AG10803 (cell line): ENCODE measurements around the gene OCA2.

Experiments used
- DNase-seq: peaks from one replicate; pipeline ENCODE4 v3.0.0; 2010; ENCODE audit warnings: low read depth
- H3K4me3 ChIP-seq: 2 replicates; pipeline ENCODE4 v1.5.1; 2011; ENCODE audit warnings: mild to moderate bottlenecking, low read length, control low read depth
- TF ChIP-seq, protein P1 (sequence below): conservative IDR thresholded peaks from 2 replicates; pipeline ENCODE4 v1.5.1; 2011; ENCODE audit warnings: mild to moderate bottlenecking, low read length, control low read depth, inconsistent platforms

Gene OCA2

DNA sequence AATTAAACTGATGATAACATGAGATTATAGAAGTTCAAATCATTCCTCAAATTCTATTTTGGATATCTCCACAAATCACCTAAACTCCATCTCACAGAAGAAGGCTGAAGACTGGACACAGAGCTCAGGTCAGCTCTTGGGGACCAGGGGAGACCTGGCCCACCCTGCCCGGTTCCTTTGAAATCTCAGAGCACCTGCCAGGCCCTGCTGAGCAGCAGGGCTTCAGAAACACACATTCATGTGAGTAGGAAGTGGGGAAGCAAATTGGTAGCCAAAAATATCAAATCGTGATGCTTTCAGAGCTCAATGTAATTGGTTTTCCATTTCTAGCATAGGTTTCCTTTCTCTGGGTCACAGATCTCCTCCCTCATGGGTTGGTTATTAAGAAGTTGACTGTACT, 76.2 kb downstream of the OCA2 start:
- DNase-seq, result no peak
- H3K4me3 ChIP-seq, result no peak overlapping the region
- TF ChIP-seq, protein P1, sequence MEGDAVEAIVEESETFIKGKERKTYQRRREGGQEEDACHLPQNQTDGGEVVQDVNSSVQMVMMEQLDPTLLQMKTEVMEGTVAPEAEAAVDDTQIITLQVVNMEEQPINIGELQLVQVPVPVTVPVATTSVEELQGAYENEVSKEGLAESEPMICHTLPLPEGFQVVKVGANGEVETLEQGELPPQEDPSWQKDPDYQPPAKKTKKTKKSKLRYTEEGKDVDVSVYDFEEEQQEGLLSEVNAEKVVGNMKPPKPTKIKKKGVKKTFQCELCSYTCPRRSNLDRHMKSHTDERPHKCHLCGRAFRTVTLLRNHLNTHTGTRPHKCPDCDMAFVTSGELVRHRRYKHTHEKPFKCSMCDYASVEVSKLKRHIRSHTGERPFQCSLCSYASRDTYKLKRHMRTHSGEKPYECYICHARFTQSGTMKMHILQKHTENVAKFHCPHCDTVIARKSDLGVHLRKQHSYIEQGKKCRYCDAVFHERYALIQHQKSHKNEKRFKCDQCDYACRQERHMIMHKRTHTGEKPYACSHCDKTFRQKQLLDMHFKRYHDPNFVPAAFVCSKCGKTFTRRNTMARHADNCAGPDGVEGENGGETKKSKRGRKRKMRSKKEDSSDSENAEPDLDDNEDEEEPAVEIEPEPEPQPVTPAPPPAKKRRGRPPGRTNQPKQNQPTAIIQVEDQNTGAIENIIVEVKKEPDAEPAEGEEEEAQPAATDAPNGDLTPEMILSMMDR, result no peak

DNA sequence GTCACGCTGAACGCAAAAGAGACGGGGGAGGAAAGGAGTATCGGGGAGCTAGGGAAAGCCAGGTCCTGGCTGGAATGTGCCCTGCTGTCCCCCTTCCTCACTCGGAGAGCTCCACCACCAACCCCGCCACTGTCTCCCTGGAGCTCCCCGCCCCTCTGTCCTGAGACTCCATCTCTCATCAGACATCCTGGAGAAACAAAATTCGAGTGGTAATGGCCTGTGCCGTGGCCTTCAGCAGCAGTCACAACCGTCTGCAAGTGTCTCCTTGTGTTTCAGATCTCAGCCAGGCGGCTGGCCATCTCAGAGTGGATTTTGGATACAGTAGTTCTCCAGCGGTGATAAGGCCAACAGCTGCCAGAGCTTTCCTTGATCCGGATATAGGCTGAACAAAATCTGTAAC, 76.9 kb downstream of the OCA2 start:
- H3K4me3 ChIP-seq, result no peak overlapping the region
- no peak for DNase-seq
- TF ChIP-seq, protein P1, result no peak

DNA sequence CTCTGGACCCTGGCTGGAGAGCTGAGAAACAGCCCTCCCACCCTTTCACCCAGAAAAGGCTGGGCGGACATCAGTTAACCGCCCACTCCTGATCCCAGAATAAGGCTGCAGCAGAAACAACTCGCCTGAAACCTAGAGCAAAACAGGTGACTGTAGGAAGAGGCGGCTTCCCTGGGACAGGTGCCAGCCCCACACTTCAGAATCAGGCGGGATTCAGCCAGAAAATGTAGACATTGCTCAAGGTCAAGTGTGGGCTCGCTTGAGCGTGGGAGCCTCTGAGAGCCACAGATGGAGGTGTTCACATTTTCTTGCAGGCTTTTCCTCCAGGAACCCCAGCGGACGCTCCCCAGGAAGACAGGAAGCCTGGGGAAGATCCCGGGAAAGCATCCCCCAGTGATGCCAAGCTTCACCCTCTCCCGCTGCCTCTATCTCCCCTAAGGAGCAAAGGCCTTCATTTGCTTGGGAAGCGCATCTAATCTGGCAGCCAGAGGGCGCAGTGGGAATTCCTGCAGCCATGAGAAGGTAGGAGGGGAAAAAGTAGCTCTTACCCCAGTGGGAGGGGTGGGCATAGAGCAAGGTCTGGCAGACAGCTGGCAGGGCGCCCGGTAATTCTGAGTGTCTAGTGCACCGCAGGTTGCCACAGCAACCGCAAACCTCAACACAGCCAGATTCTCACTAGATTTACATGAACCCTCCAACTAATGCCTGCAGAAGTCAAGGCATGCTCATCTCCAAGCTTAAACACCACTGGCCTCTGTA, 77.7 kb downstream of the OCA2 start:
- no peak overlapping the region for H3K4me3 ChIP-seq
- DNase-seq, result peak; percentile 56
- TF ChIP-seq, protein P1, result peak; percentile 51

DNA sequence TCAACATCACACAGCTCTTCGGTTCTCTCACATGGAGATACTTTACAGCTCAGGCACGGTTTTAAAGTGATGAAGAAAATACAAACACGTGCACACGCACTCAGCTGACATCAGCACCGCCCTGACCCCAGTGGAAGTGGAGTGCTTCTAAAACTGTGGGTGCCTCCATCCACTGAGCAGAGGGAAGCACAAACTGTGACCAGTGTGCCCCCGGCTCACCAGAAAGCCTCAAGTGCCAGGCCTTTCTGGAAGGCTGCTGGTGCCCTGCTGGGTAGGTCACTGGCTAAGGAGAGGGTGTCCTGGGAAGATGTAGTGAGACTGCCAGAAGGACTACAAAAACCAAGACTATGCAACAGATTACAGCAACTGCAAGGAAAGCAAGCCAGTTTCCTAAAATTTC, 78.5 kb downstream of the OCA2 start:
- DNase-seq, result no peak
- TF ChIP-seq, protein P1, result no peak

DNA sequence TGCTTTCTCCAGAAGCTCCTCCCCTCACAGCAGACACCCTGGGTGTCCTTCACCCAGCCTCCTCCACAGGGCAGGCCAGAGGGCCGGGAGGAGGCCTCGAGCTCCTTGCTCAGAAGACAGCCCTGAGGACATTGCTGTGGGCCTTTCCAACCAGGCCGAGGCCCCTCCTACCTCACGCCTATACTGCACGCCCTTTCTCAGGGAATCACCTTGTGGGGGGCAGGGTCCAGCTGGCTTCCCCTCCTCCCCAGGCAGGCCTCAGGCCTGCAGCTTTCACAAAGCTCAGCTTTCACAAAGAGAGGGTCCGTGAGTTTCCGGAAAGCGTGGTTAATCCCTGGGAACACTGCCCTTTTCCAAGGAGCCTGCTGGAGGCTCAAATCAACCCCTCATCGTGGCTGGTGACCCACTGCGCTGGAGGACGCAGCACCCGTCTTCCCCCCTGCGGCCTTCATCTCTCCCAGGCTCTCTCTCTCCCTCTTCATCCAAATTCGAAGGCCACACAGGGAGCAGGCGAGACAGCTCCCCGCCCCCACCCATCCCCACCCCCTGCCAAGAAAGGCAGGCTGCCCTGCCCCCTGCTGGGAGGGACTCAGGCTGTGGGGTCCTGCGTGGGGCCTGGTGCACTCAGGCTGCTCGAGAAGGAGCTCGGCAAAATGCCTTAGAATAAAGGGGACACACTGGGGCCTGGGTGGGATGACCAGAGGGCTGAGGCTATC, 79.4 kb downstream of the OCA2 start:
- no peak for DNase-seq
- TF ChIP-seq, protein P1, result no peak
- no peak overlapping the region for H3K4me3 ChIP-seq

More for the DNA sequence above, 78.5 kb downstream of the OCA2 start:
- no peak overlapping the region for H3K4me3 ChIP-seq

DNA sequence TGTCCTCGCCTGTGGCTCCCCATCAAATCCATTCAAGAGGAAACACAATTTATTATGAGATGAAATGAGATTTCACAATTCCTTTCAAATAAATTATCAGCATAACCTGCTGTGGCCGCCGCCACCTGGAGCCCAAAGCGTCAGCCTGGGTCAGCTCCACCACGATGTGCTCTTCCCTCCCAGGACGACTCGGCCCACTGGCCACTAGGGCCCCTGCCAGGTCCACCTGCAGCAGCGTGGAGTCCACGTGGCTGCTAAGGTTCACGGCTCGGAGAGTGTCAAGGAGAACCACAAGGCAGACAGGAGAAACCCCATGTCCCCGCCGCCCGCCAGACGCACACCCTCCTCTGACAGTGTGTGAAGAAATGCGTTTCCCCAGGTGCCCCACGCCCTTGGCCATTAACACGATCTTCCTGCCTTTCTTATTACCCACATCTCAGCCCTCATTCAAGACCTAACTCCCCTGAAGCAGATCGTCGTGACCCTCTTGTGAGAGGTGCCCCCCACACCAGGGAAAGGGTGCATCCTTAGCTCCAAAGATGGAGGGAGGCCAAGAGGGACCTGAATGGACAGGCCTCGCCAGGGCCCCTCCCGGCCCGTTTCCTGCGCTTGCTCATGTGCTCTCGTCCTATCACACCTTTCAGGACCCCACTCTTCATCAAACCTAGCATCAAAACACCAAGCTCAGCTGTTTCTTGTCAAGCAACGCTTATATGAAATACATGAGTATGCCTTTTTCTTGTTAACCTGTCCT, 80.6 kb downstream of the OCA2 start:
- no peak for DNase-seq
- TF ChIP-seq, protein P1, result no peak
- H3K4me3 ChIP-seq, result no peak overlapping the region
